B cell (primary cell): ENCODE data around the gene SH2D4B. TPM values are rescaled to one million over a fixed set of nuclear protein-coding genes. Genes with fewer than 3 reads are reported as not detected.
A peak's percentile ranks its signal among the peaks of the same experiment; 100 is the strongest.

Experiments used
- ATAC-seq: fragments of 200-7000 bp; cut with Tn5 transposase; one replicate; pipeline ENCODE4 v1.10.0; 2021; ENCODE audit warnings: low read depth, mild to moderate bottlenecking, moderate number of reproducible peaks, moderate library complexity
- CTCF ChIA-PET: fragments of 350-600 bp; sonication (Branson Sonifier 250); formaldehyde crosslinking; loops from one replicate; lab custom pipeline; 2021; ENCODE audit warnings: antibody characterized with exemption, inconsistent platforms; lab: Charles Lee
- POLR2A ChIA-PET: fragments of 350-600 bp; sonication (Branson Sonifier 250); formaldehyde crosslinking; loops from one replicate; lab custom pipeline; 2021; ENCODE audit warnings: antibody characterized with exemption; lab: Charles Lee
- DNase-seq: peaks from one replicate; pipeline ENCODE4 v3.0.0; 2013
- H2AFZ ChIP-seq: 2 replicates; pipeline ENCODE4 v1.6.1; 2012; ENCODE audit warnings: mild to moderate bottlenecking, low read depth, low read length; ENCODE audit not compliant: insufficient read depth, poor library complexity, severe bottlenecking
- H3K27ac ChIP-seq, 2 donors: 1 replicate in 1 of 2; 2 replicates in 1 of 2; pipeline ENCODE4 v1.5.1; 2012 to 2013; ENCODE audit warnings: low read length in 2 of 2, mild to moderate bottlenecking in 2 of 2, moderate library complexity in 1 of 2
- H3K27me3 ChIP-seq, 4 experiments: fragments of 200-600 bp in 1 of 4; sonication (generic) in 1 of 4; replicated peaks in 1 of 4; 1 replicate in 2 of 4; 2 replicates in 2 of 4; pipeline versions ENCODE4 v1.6.1 to v1.7.0; 2013 to 2016; ENCODE audit warnings: low read length in 3 of 4, mild to moderate bottlenecking in 2 of 4, mixed read lengths in 1 of 4, moderate library complexity in 1 of 4; ENCODE audit not compliant: insufficient read depth in 4 of 4, control insufficient read depth in 3 of 4; ENCODE audit errors: control extremely low read depth in 1 of 4
- H3K36me3 ChIP-seq, 2 experiments: replicated peaks in 1 of 2; 1 replicate in 1 of 2; 2 replicates in 1 of 2; pipeline versions ENCODE4 v1.6.1 to v1.7.1; 2013; ENCODE audit warnings: low read length in 1 of 2; ENCODE audit not compliant: insufficient read depth in 2 of 2, control insufficient read depth in 1 of 2; ENCODE audit errors: control extremely low read depth in 1 of 2, extremely low read depth in 1 of 2
- H3K4me1 ChIP-seq, 2 donors: fragments of 200-600 bp in 1 of 2; sonication (generic) in 1 of 2; 1 replicate in 1 of 2; 2 replicates in 1 of 2; pipeline versions ENCODE4 v1.5.1 to v1.6.1; 2013 to 2017; ENCODE audit warnings: low read length in 2 of 2; ENCODE audit not compliant: control insufficient read depth in 2 of 2, insufficient read depth in 2 of 2
- H3K4me2 ChIP-seq: replicated peaks from 2 replicates; pipeline ENCODE3; 2012; ENCODE audit warnings: mild to moderate bottlenecking, low read depth, low read length; ENCODE audit not compliant: poor library complexity, severe bottlenecking
- H3K4me3 ChIP-seq, 5 experiments: fragments of 200-600 bp in 1 of 5; sonication (generic) in 1 of 5; 1 replicate in 3 of 5; 2 replicates in 2 of 5; pipeline versions ENCODE4 v1.5.1 to v1.7.0; 2011 to 2016; ENCODE audit warnings: low read length in 4 of 5, mild to moderate bottlenecking in 4 of 5, low read depth in 2 of 5, control low read depth in 1 of 5, moderate library complexity in 1 of 5; ENCODE audit not compliant: insufficient read depth in 1 of 5; ENCODE audit errors: control extremely low read depth in 1 of 5, extremely low read depth in 1 of 5
- H3K79me2 ChIP-seq: fragments of 200-600 bp; sonication (generic); one replicate; pipeline ENCODE4 v1.6.0; 2016; ENCODE audit warnings: low read length; ENCODE audit not compliant: control insufficient read depth, insufficient read depth
- H3K9ac ChIP-seq: fragments of 200-600 bp; sonication (generic); 2 replicates; pipeline ENCODE4 v1.6.1; 2017; ENCODE audit warnings: mild to moderate bottlenecking, low read length, moderate library complexity
- H3K9me3 ChIP-seq, 3 donors: one replicate each; pipeline versions ENCODE4 v1.6.1 to v1.7.1; 2013; ENCODE audit warnings: low read length in 2 of 3; ENCODE audit not compliant: control insufficient read depth in 2 of 3, insufficient read depth in 1 of 3; ENCODE audit errors: control extremely low read depth in 1 of 3
- H4K20me1 ChIP-seq: 2 replicates; pipeline ENCODE4 v1.6.0; 2012; ENCODE audit warnings: mild to moderate bottlenecking, low read length; ENCODE audit not compliant: insufficient read depth, control insufficient read depth, poor library complexity, severe bottlenecking
- H3K27ac Mint-ChIP-seq: one replicate; pipeline ENCODE4 v1.8.0; 2021; ENCODE audit warnings: mixed read lengths
- H3K27me3 Mint-ChIP-seq: one replicate; pipeline ENCODE4 v1.8.0; 2021; ENCODE audit warnings: mixed read lengths
- H3K4me1 Mint-ChIP-seq: one replicate; pipeline ENCODE4 v1.8.0; 2021; ENCODE audit warnings: mixed read lengths
- H3K4me3 Mint-ChIP-seq: one replicate; pipeline ENCODE4 v1.8.0; 2021; ENCODE audit warnings: mixed read lengths
- H3K9me3 Mint-ChIP-seq: one replicate; pipeline ENCODE4 v1.8.0; 2022; ENCODE audit warnings: mixed read lengths; ENCODE audit not compliant: insufficient read depth
- CTCF ChIP-seq: fragments of 200-600 bp; IDR thresholded peaks from one replicate; pipeline ENCODE4 v1.8.0; 2022; ENCODE audit warnings: antibody characterized with exemption, mild to moderate bottlenecking
- EZH2 ChIP-seq: IDR thresholded peaks from 2 replicates; pipeline ENCODE4 v1.6.1; 2012; ENCODE audit warnings: borderline replicate concordance, low read depth, mild to moderate bottlenecking, moderate library complexity, low read length; ENCODE audit not compliant: insufficient read depth, poor library complexity, severe bottlenecking
- WGBS: methylation state at CpG from one replicate; pipeline ENCODE4 v1.1.5; 2013; ENCODE audit warnings: missing lambda C conversion rate; ENCODE audit not compliant: insufficient coverage; 5-methylcytosine and 5-hydroxymethylcytosine counted together
- intact Hi-C: fragments of 100-400 bp; cut with micrococcal nuclease; formaldehyde crosslinking; loops from one replicate; pipeline ENCODE4 v1.10.0; 2022
- polyA plus RNA-seq: library from polyadenylated mRNA; depleted of rRNA; stranded (reverse); fragments of >200 nt; gene quantifications from 2 replicates; pipeline ENCODE4 v1.2.3, GENCODE V29; 2012
- total RNA-seq, 2 donors: library from RNA; stranded (reverse); fragments of 120-200 nt in 1 of 2; gene quantifications; 1 replicate in 1 of 2; 2 replicates in 1 of 2; pipeline versions ENCODE4 v1.2.3 to v1.2.4, GENCODE V29; 2013 to 2022

The SH2D4B gene
- total and polyA plus RNA-seq, 2 donors (not counting 1 experiment from before 2014, with no cell fraction given) = 0.09 to 0.22 TPM

- Histone ChIP-seq H3K4me2 (peak overlapping the region; percentile 29), H3K4me3 (no peak overlapping the region), H2AFZ (no peak overlapping the region), H3K36me3 (peaks cover 4 to 39% of the 10 kb centered on the region in 2 experiments), H3K79me2 (peaks cover 53% of the 10 kb centered on the region), H3K9me3 (peaks cover 0 to 7% (median 5%) of the 10 kb centered on the region in 3 donors), H4K20me1 (peaks cover 24% of the 10 kb centered on the region), H3K9ac (no peak overlapping the region), H3K27me3 (no peaks in the 10 kb centered on the region), H3K4me1 (peaks cover 15 to 31% of the 10 kb centered on the region in 2 donors), H3K27ac (no peak overlapping the region)
- Mint-ChIP-seq H3K27ac (no peak overlapping the region), H3K27me3 (no peaks in the 10 kb centered on the region), H3K9me3 (peaks cover 5% of the 10 kb centered on the region), H3K4me1 (peaks cover 51% of the 10 kb centered on the region), H3K4me3 (peak overlapping the region; percentile 11)
- ChIA-PET CTCF (interaction anchor here (0.7 to 9.2 kb wide), 4 partner anchors 10 to 115 kb away, joined by 3 to 71 read pairs (median 6); no protein-coding TSS in a partner anchor), POLR2A (no interaction called here)
- no peak for TF ChIP-seq CTCF
- TF ChIP-seq EZH2 = no peak
- intact Hi-C loops = no loop called here
- DNase-seq = no peak
- no peak for ATAC-seq
- WGBS = 100% methylated on average over 1 of the region's 6 CpGs
These were observed 44.7 kb upstream of the SH2D4B start for GRCh38 chr10:80492848-80493521.

- no peak overlapping the region for H3K9ac ChIP-seq
- peaks cover 0 to 7% (median 5%) of the 10 kb centered on the region in 3 donors for H3K9me3 ChIP-seq
- Mint-ChIP-seq H3K27me3 (no peaks in the 10 kb centered on the region), H3K4me1 (peaks cover 56% of the 10 kb centered on the region), H3K9me3 (peaks cover 5% of the 10 kb centered on the region), H3K4me3 (no peak overlapping the region), H3K27ac (no peak overlapping the region)
- peaks cover 4 to 39% of the 10 kb centered on the region in 2 experiments for H3K36me3 ChIP-seq
- no peaks in the 10 kb centered on the region for H3K27me3 ChIP-seq
- DNase-seq = no peak
- peaks cover 18% of the 10 kb centered on the region for H4K20me1 ChIP-seq
- no peak overlapping the region for H3K4me3 ChIP-seq
- peak; percentile 10 for ATAC-seq
- intact Hi-C loops = no loop called here
- WGBS = 17% methylated on average over 1 of the region's 4 CpGs
- ChIA-PET POLR2A (no interaction called here), CTCF (interaction anchor here (0.7 to 9.2 kb wide), 4 partner anchors 9 to 116 kb away, joined by 3 to 71 read pairs (median 6); no protein-coding TSS in a partner anchor)
- peaks cover 18 to 34% of the 10 kb centered on the region in 2 donors for H3K4me1 ChIP-seq
- H3K4me2 ChIP-seq = peak overlapping the region; percentile 29
- H2AFZ ChIP-seq = no peak overlapping the region
- H3K27ac ChIP-seq = no peak overlapping the region
- H3K79me2 ChIP-seq = peaks cover 52% of the 10 kb centered on the region
- TF ChIP-seq EZH2 (no peak), CTCF (no peak)
These were observed 44.1 kb upstream of the SH2D4B start for GRCh38 chr10:80493522-80494051.
